GM21390 (cell line): Measurements from ENCODE around the gene AGAP1.

Experiments used
- ATAC-seq: cut with Tn5 transposase; IDR thresholded peaks from one replicate; pipeline ENCODE4 v1.9.1; 2021; ENCODE audit not compliant: unreplicated experiment

Gene AGAP1

DNA sequence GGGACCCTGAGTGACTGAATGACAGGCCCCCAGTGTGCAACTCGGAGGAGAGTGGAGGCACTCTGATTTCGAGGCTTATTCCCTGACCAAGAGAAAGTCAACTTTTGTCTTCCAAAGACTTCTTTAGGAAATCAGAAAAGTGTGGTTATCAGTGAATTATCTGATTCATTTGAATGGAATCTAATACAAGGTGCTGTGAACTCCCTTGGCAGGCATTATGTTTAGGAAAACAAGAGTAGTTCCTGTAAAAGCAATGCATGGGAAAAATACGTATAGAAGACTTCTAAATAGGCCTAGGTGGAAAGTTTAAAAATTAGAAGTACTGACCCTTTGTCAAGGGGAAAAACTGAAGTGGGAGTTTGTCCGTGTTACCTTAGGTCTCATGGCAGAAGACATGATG lies 404.9 kb downstream of the AGAP1 start:
- ATAC-seq = no peak

DNA sequence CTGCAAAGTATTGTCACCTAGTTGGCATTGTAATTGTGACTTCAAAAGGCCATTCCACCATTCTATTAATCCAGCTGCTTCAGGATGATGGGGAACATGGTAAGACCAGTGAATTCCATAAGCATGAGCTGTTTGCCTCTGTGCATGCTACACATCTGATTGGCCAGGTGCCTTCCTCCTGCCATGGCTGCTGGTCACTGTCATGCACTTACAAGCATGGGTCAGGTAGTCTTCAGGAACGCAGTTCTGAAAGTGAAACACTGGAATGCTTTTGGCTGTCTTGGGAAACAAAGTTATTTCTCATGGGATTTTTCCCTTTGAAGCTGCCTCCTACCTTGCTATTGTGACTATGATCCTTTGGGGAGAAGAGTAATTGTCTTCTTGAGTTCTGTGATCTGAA lies 406.8 kb downstream of the AGAP1 start:
- ATAC-seq = no peak

DNA sequence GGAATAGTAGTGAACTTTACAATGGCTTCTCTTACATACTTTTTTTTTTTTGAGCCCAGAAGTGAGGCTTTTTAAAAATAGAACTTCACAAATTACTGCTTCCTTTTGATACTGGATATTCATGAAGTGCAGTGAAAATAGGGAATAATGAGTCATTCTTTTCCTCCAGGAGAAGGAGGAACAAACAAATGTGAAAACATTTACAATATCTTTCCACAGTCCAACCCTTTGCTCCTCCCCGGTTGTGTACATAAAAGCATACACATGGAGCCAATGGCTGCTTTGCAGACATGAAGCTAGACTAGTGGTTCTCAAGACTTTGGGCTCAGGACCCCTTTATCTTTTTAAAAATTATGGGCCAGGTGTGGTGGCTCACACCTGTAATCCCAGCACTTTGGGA lies 407.4 kb downstream of the AGAP1 start:
- no peak for ATAC-seq

DNA sequence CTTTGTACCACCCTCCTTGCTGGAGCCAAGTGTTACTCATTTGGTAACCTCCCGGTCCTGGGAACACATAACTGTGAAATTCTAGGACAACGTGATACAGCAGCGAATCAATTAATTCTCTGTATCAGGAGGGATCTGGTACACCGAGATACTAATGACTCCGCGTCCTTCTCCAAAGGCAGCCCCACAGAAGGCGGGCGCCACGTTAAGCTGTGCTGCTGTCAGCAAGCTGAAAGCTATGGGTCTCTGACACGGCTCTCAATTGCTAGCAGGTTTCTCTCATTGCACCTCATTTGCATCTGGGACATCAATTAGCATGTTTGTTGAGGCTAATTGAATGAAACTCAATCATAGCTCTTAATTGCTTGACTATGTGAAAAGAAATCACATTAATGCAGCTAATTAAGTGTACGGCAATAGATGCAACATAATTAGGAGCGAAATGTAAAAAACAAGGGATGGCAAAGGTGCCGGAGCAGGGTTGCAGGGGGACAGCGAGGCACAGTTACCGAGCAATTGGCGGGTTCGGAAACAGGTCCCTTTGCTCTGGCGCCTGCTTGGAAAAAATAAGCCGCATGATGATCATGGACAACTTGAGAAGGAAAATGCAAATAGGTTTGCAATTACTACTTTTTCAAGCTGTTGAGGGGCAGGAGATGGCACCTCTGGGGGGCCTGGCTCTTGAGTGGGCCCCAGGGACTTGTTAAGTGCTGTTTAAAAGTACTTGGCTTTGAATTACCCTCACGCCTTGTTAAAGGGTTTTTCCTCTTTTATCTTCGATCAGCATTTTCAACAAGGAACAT lies 410.1 kb downstream of the AGAP1 start:
- ATAC-seq = no peak

DNA sequence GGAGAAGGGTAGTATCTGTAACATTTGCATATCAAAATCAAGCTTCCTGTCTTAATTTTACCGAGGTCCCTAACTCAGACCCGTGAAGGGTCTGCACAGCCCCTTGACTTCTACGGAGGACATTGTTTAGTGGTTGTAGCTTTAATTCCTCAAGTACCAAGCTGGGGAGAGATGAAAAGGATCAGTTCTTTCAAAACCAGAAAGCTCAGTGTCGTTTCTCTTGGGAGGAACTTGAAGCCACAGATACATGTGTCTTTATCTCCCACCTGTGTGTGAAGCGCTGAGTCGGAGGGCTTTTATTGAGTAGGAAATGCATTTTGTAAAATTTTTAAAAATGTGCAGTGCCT lies 410.7 kb downstream of the AGAP1 start:
- ATAC-seq = no peak

DNA sequence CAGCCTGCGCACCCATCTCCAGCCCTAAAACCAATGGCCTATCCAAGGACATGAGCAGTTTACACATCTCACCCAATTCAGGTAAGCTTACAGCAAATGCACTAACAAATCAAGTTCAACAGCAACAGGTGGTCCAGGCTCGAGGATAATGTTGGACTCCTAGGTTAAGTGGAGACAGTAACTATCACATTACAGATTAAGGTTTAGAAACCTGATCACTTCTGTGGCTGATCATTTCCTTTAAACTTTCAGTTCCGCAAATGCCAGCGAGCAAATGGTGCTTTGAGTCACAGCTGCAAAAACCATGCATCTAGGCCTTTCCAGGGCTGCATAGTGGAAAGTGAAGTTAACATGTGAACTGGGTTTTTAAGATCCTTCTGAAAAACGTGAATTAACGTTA lies 415.0 kb downstream of the AGAP1 start:
- ATAC-seq = peak; percentile 85

DNA sequence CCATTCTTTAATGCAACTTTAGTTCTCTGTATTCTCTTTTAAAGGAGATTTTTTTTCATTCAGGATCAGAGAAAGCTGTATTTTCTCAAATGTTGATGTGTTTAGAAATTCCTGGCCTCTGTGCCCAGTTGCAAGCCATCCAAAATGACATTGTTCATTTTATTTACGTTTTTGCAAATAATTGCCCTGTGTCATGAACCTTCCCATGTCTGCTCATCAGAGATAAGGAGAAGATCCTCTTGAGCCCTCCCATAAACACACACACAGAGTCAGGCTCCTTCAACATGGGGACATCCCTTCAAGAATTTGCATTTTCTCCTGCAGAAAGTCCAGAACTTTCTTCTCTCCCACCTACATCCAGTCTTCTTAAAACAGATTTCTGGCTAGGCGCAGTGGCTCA lies 415.5 kb downstream of the AGAP1 start:
- no peak for ATAC-seq

GRCh38 chr2:235910067-235910466 lies 416.2 kb downstream of the AGAP1 start:
- no peak for ATAC-seq

DNA sequence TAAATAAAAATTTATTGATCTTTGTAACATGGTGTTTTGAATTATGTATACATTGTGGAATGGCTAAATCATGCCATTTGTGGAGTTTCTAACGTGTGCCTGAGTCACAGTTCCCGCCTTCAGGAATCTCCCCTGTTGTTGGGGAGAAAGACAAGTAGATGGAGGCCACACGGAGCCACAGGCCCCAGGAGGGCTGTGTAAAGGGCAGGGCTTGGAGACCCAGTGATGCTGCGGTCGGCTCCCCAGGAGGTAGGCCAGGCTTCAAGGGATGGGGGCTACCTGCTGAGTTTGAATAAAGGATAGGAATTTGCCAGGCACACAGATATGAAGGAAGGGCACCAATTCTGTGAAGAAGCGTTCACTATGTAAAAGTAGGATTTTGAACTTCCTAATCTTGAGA lies 417.3 kb downstream of the AGAP1 start:
- no peak for ATAC-seq

DNA sequence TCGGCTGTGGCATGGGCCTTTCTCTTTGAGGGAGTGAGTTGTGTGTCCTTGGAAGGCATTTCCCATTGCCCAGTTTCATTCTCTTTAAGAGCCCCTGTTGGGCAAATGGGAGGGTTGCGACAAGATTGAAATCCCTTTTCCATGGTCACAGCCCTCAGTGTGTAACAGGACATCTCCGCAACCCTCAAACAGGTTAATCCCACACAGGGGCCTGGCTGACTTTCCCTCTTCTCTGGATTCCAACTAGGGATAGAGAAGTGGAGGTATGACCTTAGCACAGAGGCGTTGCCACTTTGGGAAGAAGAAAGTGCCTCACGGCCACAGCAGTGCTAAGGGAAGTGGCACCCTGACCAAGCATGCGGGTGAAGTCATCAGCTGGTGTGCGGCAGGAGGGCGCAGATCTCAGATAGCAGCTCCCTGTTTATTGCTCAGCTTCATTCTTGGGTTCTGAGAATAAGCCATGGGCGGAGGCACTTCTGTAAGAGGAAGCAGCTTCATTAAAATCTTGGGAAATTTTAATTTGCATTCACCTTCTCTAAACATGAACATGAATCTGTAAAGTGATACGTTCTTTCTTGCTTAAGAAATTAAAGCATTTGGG lies 417.9 kb downstream of the AGAP1 start:
- no peak for ATAC-seq

GRCh38 chr2:235914756-235915155 lies 420.9 kb downstream of the AGAP1 start:
- no peak for ATAC-seq

DNA sequence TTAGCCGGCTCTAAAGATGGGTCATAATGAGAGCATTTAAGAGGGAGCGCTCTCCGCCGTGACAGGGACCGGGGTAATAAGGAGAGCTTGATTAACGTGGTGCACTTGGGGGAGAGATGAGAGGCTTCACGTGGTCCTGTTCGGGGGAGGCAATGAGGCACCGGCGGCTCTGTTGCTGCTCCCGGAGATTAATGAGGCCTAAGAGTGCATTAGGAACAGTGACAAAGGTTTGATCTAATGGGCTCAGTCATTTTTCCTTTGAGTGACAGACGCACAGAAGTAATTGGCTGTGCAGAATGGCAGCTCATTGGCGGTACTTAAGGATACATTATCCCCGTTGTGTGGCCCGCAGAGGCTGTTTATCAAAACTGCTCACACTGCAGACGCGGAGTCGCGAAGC lies 423.7 kb downstream of the AGAP1 start:
- ATAC-seq = no peak

DNA sequence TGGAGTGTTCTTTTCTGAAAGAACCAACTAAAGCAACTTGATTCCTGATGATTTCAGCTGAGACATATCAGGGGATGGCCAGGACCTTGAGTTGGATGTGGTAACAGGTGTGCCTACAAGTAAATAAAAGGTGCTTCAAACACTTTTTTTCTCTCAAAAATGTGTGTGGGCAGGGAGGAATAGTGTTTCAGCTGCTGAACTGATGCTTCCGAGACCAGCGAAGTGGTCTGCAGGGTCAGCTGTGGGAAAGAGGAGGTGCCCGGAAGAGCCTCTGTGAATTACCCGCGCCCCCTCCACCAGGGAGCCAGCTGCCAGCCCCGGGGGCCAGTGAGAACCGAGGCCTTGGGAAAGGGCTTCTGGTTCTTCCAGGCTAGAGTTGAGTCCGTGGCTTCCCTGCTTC lies 425.0 kb downstream of the AGAP1 start:
- no peak for ATAC-seq

DNA sequence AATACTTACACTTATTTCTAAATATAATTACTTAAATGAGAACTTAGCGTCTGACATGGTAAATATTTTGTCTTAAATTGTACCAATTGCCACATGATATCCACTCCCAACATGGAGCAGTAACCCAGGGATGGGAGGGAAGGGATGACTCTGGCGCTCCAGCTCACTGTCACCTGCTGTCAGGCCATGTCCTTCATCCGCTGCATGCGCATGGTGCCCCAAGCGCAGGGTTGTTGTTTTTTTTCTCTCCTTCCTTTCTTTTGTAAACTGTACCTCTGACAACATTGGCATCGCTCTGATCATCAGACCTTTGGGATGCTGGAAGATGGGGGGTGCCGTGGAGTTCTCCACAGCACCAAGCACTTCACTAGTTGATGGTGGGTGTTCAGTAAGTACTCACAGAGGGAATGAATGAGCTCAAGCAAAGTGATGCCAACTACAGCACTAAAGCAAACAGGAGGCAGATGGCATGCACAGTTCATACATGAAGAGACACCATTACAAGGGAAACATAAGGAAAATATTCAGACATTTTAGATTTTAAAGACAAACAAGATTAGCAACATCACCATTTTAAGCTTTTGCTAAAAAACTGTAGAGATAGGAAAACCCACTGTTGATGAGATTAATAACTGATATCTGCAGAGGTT lies 426.5 kb downstream of the AGAP1 start:
- ATAC-seq = no peak

GRCh38 chr2:235921508-235922191 lies 427.8 kb downstream of the AGAP1 start:
- ATAC-seq = no peak

GRCh38 chr2:235922839-235923238 lies 429.0 kb downstream of the AGAP1 start:
- no peak for ATAC-seq

DNA sequence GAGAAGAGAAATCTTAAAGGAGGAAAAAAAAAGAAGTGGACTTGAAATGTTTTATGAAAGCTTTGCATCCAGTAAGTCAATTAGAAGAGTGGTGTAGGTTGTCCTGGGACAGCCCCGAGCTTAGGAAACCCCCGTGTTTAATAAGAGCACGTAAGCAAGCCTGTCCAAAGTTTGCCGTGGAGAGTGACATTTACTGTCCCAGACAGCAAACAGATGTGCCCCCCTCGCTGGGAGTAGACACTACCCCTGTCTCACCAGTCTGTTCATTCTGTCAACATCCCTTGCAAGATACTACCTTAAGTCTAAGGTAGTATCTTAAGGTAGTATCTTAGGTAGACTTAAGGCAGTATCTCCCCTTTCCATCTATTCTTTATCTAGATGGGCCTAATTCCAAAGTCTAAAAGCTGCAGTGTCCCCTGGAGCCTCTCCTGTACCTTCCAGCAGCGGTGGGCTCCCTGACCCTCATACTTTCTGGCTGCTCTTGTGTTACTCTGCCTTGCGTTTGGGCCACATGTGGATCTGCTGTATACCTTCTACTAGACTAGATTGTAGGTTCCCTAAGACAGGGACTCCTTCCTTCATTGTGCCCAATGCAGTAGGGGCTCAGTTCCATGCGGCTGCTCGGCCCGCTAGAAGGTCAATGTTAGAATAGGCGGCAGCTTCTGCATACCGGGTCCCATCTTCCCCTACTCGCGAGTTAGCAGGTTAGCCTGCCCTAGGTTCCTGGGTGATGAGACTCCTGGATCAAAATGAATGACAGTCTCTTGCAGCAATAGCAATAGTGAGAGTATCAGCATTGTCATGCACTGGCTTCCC lies 430.2 kb downstream of the AGAP1 start:
- no peak for ATAC-seq

GRCh38 chr2:235924675-235925063 lies 430.8 kb downstream of the AGAP1 start:
- ATAC-seq = no peak

DNA sequence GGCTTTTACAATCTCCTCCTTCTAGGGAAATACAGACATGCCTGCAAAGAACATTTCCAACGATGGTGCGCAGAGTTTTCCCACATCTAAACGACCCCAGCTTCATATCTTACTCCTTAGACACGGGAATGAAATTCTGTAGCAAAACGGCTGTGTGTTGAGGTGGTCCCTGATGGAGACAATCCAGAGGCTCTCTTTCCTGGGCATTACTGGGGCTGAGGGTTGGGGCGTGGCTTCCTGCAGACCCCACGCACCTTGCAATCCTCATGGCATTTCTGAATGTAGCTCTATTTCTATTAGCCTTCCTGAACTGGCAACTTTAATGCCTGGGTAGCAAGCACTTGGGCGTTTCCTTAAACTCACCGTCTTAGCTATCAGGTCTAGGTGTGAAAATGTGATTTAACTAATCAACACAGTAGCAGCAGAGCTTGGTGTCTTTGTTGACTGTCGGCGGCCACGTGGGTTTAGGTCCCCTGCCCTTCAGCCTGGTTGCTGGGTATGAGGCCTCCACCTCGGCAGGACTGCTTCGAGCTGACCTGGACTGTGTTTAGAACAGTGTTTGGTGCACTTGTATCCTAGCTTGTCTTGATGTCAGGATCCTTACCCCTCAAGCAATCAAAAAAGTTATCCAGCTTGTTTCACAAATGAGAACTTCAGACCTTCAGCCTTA lies 431.5 kb downstream of the AGAP1 start:
- ATAC-seq = no peak

DNA sequence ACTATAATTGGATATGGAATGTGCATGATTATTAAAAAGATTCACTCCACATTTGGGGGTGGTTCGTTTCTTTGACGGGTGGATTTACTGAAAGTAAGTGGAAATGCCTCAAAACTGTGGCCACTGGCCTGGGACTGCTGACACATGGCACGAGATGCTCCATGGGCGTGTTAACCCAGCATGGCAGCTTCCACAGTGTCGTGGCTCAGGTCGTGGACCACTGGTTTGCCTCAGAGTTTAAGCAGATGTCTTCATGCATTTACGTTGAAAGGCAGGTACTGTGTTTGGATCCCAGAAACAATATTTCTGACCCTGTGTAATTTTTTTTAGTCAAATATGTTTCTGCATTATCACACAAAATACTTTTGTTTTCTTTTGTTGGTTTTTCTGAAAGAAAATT lies 432.4 kb downstream of the AGAP1 start:
- no peak for ATAC-seq
